T-helper 17 cell (primary cell): ENCODE measurements around the gene HNRNPM. TPM values are rescaled to one million over a fixed set of nuclear protein-coding genes. Genes with fewer than 3 reads are reported as not detected.
A peak's percentile ranks its signal among the peaks of the same experiment; 100 is the strongest.

Source experiments
- ATAC-seq: fragments of 150-1000 bp; cut with Tn5 transposase; 2 replicates; pipeline ENCODE4 v1.10.0; 2021; ENCODE audit warnings: mild to moderate bottlenecking, moderate library complexity
- DNase-seq, 3 donors: peaks; one replicate each; pipeline versions ENCODE4 v3.0.0 to v3.0.0-alpha.2; 2020 to 2021
- H3K9me3 ChIP-seq: one replicate; pipeline ENCODE4 v1.7.0; 2013; ENCODE audit warnings: low read length, mild to moderate bottlenecking; ENCODE audit not compliant: control insufficient read depth, poor library complexity, severe bottlenecking
- H3K27ac Mint-ChIP-seq: one replicate; pipeline ENCODE4 v1.8.0; 2022; ENCODE audit warnings: mild to moderate bottlenecking, moderate library complexity, mixed read lengths
- H3K27me3 Mint-ChIP-seq: one replicate; pipeline ENCODE4 v1.8.0; 2022; ENCODE audit warnings: mixed read lengths
- H3K36me3 Mint-ChIP-seq: one replicate; pipeline ENCODE4 v1.8.0; 2022; ENCODE audit warnings: low read depth, mixed read lengths
- H3K4me1 Mint-ChIP-seq: one replicate; pipeline ENCODE4 v1.8.0; 2022; ENCODE audit warnings: mild to moderate bottlenecking, mixed read lengths
- H3K4me3 Mint-ChIP-seq: one replicate; pipeline ENCODE4 v1.8.0; 2022; ENCODE audit warnings: mild to moderate bottlenecking, moderate library complexity, mixed read lengths
- total RNA-seq, 4 donors: library from RNA in 2 of 4; stranded (reverse) in 2 of 4; gene quantifications; one replicate each; pipeline ENCODE4 v1.2.3 and lab custom pipeline; 2022 to 2026

The HNRNPM gene
- total RNA-seq, 2 donors from 2014 or later = 248 to 259 TPM

DNA sequence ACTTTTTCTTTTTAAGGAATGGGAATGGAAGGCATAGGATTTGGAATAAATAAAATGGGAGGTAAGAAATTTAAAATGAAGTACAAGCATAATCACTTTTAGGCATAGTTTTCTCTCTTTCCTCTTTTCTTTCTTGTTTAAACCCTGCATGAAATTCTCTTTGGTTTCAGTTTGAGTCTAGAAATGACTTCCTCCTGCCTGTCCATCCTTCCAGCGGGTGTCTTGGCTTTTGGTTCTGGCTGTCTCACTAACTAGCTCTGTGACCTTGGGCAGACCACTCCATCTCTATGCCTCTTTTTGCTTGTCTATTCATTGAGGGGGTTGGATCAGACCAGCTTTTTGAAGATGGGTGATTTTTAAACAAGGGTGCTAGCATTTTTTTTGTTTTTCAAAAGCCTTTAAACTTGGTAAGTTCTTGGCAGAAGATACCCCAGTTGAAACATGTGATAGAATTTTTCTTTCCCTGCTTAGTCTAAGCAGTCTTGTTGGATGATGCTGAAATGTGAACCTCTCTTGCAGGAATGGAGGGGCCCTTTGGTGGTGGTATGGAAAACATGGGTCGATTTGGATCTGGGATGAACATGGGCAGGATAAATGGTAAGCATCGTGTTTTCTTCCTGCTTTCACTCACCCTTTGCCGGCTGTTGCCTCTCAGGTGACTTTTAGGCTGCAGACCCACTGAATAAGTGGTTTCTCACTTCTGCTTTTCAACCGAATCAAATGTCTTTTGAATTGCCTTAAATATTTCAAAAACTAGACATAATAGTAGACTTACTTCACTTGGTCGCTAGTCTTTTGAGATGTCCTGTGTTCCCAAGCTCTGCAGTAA lies 29.1 kb downstream of the HNRNPM start:
- Mint-ChIP-seq H3K27me3 (no peaks in the 10 kb centered on the region), H3K4me3 (no peak overlapping the region), H3K27ac (no peak overlapping the region), H3K4me1 (peaks cover 21% of the 10 kb centered on the region), H3K36me3 (peaks cover 8% of the 10 kb centered on the region)
- no peaks in the 10 kb centered on the region for H3K9me3 ChIP-seq
- DNase-seq = no peak
- ATAC-seq = peak; percentile 27

DNA sequence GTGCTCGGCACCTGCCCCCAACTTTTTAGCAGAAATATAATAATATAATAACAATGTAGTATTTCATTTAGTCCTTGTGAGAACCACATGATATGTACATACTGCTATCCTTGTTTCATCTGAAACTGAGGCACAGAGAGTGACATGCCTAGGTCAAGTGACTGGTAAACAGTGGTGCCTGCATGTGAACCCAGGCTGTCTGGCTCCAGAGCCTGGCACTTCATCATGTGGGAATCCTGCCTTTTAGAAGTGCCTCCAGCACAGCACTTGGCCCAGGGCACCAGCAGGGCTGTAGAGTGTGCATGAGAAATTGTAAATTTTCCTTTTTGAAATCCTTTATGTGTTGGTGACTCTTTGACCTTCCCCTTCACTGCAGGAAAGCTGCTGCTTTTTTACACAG lies 30.2 kb downstream of the HNRNPM start:
- Mint-ChIP-seq H3K36me3 (peaks cover 2% of the 10 kb centered on the region), H3K4me3 (no peak overlapping the region), H3K4me1 (peaks cover 21% of the 10 kb centered on the region), H3K27me3 (no peaks in the 10 kb centered on the region), H3K27ac (no peak overlapping the region)
- DNase-seq (no peak), ATAC-seq (no peak)
- H3K9me3 ChIP-seq = no peaks in the 10 kb centered on the region

DNA sequence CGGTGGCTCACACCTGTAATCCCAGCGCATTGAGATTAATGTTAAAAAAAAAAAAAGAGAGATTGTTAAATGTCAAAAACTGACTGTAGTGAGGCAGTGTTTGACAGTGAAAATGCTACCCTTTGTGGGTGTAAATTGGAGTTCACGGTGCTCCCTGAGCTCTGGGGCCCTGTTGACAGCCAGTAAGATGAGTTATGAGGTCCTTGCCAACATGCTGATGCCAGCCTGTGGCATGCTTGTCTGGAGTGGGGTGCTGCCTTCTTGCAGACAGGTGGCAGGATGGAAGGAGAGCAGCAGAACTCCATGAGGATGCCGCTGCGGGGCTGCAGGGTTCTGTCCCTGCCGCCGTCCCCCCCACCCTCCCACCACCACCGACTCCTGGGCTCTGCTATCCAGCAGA lies 31.7 kb downstream of the HNRNPM start:
- peaks cover 2% of the 10 kb centered on the region for H3K36me3 Mint-ChIP-seq
- H3K27ac Mint-ChIP-seq = peak overlapping the region; percentile 27
- H3K4me3 Mint-ChIP-seq = no peak overlapping the region
- H3K9me3 ChIP-seq = no peaks in the 10 kb centered on the region
- DNase-seq (no peak), ATAC-seq (no peak)
- no peaks in the 10 kb centered on the region for H3K27me3 Mint-ChIP-seq
- peaks cover 28% of the 10 kb centered on the region for H3K4me1 Mint-ChIP-seq

DNA sequence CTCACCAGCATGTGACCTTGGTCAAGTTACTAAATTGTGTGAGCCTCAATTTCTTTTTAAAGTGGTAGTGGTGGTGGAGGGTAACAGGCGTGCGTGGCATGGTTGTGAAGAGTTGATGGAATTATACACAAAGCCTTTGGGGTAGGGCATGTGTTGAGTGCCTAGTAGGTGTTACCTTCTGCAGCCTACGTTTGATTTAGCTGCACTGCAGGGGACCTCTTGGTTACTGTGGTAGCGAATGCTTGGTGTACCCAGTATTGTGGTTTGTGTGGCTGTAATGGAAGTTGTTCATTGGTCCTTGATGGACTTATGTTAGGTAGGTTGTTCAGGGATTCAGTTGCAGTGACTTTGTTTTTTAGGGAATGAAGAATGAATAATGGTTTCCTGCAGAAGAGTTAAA lies 33.1 kb downstream of the HNRNPM start:
- H3K27me3 Mint-ChIP-seq = no peaks in the 10 kb centered on the region
- ATAC-seq (peak; percentile 28), DNase-seq (no peak)
- no peaks in the 10 kb centered on the region for H3K9me3 ChIP-seq
- H3K4me3 Mint-ChIP-seq = no peak overlapping the region
- peaks cover 2% of the 10 kb centered on the region for H3K36me3 Mint-ChIP-seq
- peaks cover 33% of the 10 kb centered on the region for H3K4me1 Mint-ChIP-seq
- H3K27ac Mint-ChIP-seq = peak overlapping the region; percentile 83

DNA sequence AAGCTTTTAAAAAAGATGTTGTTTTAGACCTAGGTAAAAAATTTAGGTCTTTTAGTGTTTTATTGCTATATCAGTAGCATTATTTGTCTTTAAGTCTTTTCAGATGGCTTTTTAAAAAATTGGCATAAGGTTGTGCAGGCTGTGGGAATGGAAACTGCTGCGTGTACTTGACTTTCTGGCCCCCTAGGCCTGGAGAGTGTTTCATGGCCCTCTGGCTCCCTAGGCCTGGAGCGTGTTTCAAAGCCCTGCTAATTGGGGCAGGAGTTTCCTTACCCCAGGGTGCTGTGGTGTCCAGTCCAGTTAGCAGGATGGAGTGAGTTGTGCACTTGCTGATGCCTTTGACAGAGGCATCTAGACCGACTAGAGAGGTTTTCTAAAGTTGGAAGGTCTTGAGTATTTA lies 33.8 kb downstream of the HNRNPM start:
- no peaks in the 10 kb centered on the region for H3K9me3 ChIP-seq
- Mint-ChIP-seq H3K4me1 (peaks cover 34% of the 10 kb centered on the region), H3K4me3 (no peak overlapping the region), H3K36me3 (peaks cover 2% of the 10 kb centered on the region), H3K27ac (peak overlapping the region; percentile 83), H3K27me3 (no peaks in the 10 kb centered on the region)
- ATAC-seq (no peak), DNase-seq (no peak)

DNA sequence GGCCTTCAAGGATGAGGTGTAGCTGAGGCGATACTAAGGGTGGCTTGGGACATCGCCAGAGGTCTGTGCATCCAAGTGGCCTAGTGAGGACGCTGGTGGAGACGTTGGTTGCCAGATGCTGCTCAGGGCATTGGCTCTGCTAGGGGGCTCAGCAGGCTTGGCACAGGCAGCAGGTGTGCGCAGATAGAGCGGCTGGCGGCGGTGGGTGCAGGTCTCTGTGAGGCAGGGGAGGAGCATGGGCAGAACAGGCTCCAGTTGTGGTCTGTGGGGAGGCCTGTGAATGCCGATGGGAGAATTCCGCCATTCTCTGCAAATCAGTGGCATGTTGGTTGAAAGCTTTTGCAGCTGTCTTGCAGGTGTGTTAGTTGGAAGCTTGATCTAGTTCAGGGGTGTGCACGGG lies 36.4 kb downstream of the HNRNPM start:
- no peak overlapping the region for H3K4me3 Mint-ChIP-seq
- no peaks in the 10 kb centered on the region for H3K27me3 Mint-ChIP-seq
- H3K27ac Mint-ChIP-seq = peak overlapping the region; percentile 66
- DNase-seq (no peak), ATAC-seq (no peak)
- peaks cover 29% of the 10 kb centered on the region for H3K4me1 Mint-ChIP-seq
- no peaks in the 10 kb centered on the region for H3K9me3 ChIP-seq
- H3K36me3 Mint-ChIP-seq = peaks cover 2% of the 10 kb centered on the region

DNA sequence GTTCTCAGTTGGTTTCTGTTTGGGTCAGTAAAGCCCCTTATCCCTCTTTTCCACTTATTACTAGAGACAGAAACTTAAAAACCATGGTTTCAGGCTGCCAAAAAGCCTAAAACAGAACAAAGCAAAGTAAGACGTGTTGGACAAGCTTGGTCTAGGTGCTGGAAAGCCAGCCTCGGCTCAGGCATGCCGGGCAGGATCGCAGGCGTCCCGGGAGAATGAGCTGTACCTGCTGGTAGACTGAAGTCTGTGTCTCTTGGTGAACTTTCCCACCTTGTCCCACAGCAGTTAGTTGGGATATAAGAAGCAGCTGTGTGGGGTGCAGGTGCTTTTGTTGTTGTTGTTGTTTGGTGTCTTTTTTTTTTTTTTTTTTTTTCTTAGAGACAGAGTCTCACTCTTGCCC lies 36.8 kb downstream of the HNRNPM start:
- Mint-ChIP-seq H3K4me1 (peaks cover 30% of the 10 kb centered on the region), H3K36me3 (peaks cover 2% of the 10 kb centered on the region), H3K27me3 (no peaks in the 10 kb centered on the region), H3K27ac (peak overlapping the region; percentile 66), H3K4me3 (no peak overlapping the region)
- no peak for ATAC-seq
- H3K9me3 ChIP-seq = no peaks in the 10 kb centered on the region
- DNase-seq = no peak

DNA sequence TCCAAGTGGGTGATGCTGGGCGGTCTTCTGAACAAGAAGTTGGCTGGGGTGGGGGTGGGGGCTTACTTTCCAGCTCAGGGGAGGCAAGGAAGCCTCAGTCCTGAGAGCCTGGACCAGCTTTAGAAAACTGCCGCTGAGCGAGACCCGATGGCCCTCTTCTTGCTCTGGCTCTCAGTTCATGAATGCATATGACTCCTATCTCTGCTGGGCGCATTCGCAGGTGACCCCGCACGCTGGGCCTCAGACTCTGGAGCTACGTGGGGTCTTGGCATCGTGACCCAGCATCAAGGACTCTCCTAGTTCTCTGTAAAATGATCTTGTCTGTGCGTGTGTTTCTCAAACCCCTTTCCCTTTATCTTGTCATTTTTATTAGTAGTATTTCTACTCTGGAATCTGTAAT lies 37.9 kb downstream of the HNRNPM start:
- H3K27ac Mint-ChIP-seq = no peak overlapping the region
- no peak for DNase-seq
- H3K36me3 Mint-ChIP-seq = peaks cover 2% of the 10 kb centered on the region
- no peak overlapping the region for H3K4me3 Mint-ChIP-seq
- peaks cover 40% of the 10 kb centered on the region for H3K4me1 Mint-ChIP-seq
- H3K9me3 ChIP-seq = no peaks in the 10 kb centered on the region
- ATAC-seq = no peak
- H3K27me3 Mint-ChIP-seq = no peaks in the 10 kb centered on the region

DNA sequence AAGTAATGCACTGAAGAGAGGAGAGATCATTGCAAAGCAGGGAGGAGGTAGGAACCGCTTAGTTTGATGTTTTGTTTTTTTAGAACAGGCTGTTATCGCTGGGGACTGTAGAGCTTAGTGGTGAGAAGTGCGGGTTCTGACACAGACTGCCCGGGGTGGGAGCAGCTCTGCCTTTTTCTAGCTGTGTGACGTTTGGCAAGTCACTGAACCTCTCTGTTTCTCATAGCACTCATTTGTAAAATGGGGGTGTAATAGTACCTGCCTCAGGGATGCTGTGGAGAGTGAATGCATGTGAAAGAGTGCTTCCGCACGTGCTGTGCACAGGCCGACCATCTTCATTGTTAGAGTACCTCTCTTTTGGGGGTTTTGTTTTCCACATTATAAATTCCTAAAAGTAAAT lies 38.4 kb downstream of the HNRNPM start:
- peaks cover 4% of the 10 kb centered on the region for H3K36me3 Mint-ChIP-seq
- H3K4me1 Mint-ChIP-seq = peaks cover 40% of the 10 kb centered on the region
- H3K27ac Mint-ChIP-seq = no peak overlapping the region
- H3K9me3 ChIP-seq = no peaks in the 10 kb centered on the region
- no peak for ATAC-seq
- H3K27me3 Mint-ChIP-seq = no peaks in the 10 kb centered on the region
- no peak for DNase-seq
- no peak overlapping the region for H3K4me3 Mint-ChIP-seq

DNA sequence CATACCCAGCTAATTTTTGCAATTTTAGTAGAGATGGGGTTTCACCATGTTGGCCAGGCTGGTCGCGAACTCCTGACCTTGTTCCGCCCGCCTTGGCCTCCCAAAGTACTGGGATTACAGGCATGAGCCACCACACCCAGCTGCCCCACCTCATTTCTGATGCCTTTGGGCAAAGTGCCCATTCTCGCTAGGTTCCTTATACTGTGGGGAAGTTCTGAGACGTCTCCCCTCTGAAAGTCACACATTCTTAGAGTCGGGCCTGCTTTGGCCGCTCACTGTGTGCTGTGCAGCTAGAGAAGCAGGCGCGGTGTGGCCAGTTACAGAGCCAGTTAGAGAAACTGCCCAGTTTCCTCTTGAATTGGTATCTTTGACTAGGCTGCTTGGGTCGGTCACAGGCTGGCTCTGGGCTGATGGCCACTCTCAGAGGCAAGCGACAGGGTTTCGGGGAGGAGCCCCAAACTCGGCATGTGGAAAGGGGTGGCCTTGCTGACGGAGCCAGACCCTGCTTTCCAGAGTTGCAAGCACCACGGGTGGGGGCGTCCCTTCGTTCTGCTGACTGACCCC lies 39.6 kb downstream of the HNRNPM start:
- peaks cover 3% of the 10 kb centered on the region for H3K36me3 Mint-ChIP-seq
- H3K27ac Mint-ChIP-seq = peak overlapping the region; percentile 53
- H3K4me1 Mint-ChIP-seq = peaks cover 39% of the 10 kb centered on the region
- ATAC-seq = no peak
- H3K4me3 Mint-ChIP-seq = no peak overlapping the region
- H3K9me3 ChIP-seq = no peaks in the 10 kb centered on the region
- H3K27me3 Mint-ChIP-seq = no peaks in the 10 kb centered on the region
- no peak for DNase-seq

DNA sequence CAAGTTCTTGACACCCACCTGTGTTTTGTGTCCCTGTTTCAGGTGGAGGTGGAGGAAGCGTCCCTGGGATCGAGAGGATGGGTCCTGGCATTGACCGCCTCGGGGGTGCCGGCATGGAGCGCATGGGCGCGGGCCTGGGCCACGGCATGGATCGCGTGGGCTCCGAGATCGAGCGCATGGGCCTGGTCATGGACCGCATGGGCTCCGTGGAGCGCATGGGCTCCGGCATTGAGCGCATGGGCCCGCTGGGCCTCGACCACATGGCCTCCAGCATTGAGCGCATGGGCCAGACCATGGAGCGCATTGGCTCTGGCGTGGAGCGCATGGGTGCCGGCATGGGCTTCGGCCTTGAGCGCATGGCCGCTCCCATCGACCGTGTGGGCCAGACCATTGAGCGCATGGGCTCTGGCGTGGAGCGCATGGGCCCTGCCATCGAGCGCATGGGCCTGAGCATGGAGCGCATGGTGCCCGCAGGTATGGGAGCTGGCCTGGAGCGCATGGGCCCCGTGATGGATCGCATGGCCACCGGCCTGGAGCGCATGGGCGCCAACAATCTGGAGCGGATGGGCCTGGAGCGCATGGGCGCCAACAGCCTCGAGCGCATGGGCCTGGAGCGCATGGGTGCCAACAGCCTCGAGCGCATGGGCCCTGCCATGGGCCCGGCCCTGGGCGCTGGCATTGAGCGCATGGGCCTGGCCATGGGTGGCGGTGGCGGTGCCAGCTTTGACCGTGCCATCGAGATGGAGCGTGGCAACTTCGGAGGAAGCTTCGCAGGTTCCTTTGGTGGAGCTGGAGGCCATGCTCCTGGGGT lies 41.0 kb downstream of the HNRNPM start:
- Mint-ChIP-seq H3K4me3 (peak overlapping the region; percentile 28), H3K36me3 (peaks cover 3% of the 10 kb centered on the region), H3K4me1 (peaks cover 39% of the 10 kb centered on the region), H3K27ac (peak overlapping the region; percentile 90), H3K27me3 (no peaks in the 10 kb centered on the region)
- H3K9me3 ChIP-seq = no peaks in the 10 kb centered on the region
- no peak for ATAC-seq
- DNase-seq = no peak

DNA sequence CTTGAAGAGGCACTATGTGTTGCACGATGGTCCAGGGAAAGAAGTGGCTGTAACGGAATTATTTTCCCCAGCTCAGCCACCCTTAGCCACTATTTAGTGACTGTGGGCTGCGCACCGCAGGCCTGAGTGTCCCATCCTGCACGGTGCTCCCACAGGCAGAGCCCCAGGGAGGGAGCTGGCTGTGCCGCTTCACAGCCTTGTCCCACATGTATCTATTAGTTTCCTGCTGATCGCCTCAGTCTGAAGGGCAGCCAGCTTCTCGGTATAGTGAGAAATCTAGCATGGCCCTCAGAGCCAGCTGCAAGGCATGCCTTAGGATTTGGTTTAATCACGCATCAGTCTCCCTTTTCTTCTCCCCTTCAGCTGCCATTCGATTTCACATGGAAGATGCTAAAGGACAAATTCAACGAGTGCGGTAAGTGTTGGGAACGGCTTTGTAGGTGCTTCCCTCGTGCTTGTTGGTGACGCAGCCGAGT lies 41.9 kb downstream of the HNRNPM start:
- H3K27me3 Mint-ChIP-seq = no peaks in the 10 kb centered on the region
- H3K9me3 ChIP-seq = no peaks in the 10 kb centered on the region
- ATAC-seq (no peak), DNase-seq (no peak)
- H3K27ac Mint-ChIP-seq = peak overlapping the region; percentile 90
- peaks cover 31% of the 10 kb centered on the region for H3K4me1 Mint-ChIP-seq
- peaks cover 3% of the 10 kb centered on the region for H3K36me3 Mint-ChIP-seq
- H3K4me3 Mint-ChIP-seq = peak overlapping the region; percentile 86

DNA sequence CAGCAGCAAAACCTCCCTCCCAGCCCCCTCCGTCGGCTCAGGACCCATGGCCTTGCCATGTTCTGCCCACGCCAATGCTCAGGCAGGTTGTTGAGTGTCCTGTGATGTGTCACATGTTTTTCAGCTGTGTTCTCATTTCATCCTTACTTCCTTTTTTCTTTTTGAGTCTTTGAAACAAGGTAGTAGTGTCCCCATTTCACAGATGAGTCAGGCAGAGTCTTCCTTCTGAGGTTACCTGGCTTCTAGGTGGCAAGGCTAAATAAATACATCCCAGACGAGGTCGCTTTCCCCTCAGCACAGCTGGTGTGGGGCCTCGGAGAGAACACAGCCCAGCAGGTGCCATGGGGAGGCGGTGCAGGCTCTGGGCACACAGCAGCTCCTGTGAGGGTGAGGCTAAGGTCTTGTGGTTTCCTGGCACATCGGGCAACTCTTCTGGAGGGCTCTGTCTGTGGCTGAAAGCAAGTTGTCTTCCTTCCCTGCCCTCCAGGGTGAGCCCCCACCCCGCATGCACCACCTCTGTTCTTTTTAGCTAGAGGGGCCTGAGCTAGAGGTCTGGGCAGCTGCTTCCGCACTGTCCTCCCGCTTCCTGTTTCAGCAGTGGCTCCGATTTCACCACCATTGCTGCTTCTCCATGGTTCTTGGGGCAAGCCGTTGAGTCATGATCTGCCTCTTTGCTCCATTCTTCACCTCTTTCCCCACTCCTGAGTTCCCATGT lies 42.5 kb downstream of the HNRNPM start:
- DNase-seq (peak; percentile 34 to 51 (median 46)), ATAC-seq (peak; percentile 90)
- Mint-ChIP-seq H3K4me3 (peak overlapping the region; percentile 86), H3K27ac (peak overlapping the region; percentile 90), H3K36me3 (peaks cover 3% of the 10 kb centered on the region), H3K4me1 (peaks cover 31% of the 10 kb centered on the region), H3K27me3 (no peaks in the 10 kb centered on the region)
- no peaks in the 10 kb centered on the region for H3K9me3 ChIP-seq
